Cerebellar nuclear complex (tissue), 1 donor: Measurements from ENCODE around the gene MAGI2.

ENCODE experiments used
- DNase-seq, 2 experiments: peaks; one replicate each; lab custom pipeline; 2025; lab: John Stamatoyannopoulos, UW

Gene MAGI2

DNA sequence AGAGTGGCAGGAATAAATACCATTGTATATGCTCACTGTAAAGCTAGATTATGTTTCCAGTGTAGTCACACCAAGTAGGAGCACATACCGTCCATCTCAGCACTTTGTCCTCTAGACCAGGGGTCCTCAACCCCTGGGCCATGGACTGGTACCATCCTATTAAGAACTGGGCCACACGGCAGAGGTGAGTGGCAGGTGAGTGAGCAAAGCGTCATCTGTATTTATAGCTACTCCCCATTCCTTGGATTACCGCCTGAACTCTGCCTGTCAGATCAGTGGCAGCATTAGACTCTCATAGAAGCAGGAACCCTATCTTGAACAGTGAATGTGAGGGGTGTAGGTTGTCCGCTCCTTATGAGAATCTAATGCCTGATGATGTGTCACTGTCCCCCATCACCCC is 735.3 kb downstream of the MAGI2 start:
- DNase-seq = no peak

DNA sequence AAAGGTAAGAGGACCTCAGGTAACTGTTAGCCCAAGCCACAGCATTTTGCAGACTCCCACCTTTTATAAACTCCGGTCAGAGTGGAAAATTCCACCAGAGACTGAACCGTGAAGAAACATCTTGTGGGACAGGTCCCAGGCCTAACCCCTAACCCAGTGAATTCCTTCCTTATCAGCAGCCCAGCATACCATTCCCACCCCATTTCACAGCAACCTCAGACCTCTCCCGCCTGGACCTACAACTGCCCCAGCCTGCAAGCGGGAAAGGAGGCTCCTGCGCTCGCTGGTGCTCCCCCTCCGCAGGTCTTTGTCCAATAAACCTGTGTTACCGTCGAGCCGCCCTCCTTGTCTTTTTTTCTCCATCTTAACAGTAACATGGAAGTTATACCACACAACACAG is 736.6 kb downstream of the MAGI2 start:
- no peak for DNase-seq

- DNase-seq = no peak
These were observed 739.1 kb downstream of the MAGI2 start for GRCh38 chr7:78714356-78714755.

DNA sequence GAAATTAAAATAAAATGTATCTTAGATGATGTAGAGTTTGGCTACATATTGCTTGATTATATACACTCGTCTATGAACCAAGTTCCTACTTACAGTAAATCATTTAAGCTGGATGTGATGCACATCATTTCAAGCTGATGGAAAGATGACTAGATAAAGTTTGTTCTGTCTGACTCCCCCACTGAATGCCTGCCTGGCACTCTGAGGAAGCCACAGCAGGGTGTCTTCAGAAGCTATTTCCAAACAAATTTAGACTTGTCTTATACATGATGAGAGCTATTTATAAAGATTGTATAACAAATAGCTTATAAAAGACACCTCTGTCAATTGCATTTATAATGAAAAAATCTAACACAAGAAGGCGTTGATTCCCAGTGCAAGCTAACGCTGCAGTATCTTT is 741.4 kb downstream of the MAGI2 start:
- DNase-seq = no peak

GRCh38 chr7:78709658-78710057 is 743.8 kb downstream of the MAGI2 start:
- DNase-seq = no peak

- DNase-seq = no peak
These were observed 749.0 kb downstream of the MAGI2 start for GRCh38 chr7:78704504-78704903.

DNA sequence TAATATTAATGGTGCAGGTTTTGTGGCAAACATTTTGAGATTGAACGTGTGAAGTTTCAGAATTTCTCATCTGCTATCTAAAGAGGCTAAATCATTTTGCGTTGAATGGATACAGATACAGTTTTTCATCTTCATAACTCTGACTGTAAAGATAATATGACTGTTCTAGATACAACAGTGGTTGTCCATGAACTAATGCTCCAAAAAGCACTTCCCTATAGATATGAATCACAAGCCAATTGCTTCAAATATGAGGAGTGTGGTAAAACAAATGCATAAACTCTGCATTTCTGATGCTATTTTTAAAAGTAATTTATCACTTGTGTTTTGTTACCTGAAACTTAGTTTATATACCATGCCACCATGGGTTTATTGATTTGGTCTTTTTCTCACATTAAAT is 750.1 kb downstream of the MAGI2 start:
- no peak for DNase-seq

- DNase-seq = no peak
These were observed 750.7 kb downstream of the MAGI2 start for GRCh38 chr7:78702770-78703169.

GRCh38 chr7:78695826-78696225 is 757.6 kb downstream of the MAGI2 start:
- no peak for DNase-seq

GRCh38 chr7:78691584-78691983 is 761.9 kb downstream of the MAGI2 start:
- DNase-seq = no peak

- DNase-seq = no peak
These were observed 763.3 kb downstream of the MAGI2 start for GRCh38 chr7:78690174-78690573.

GRCh38 chr7:78688376-78688775 is 765.1 kb downstream of the MAGI2 start:
- no peak for DNase-seq

GRCh38 chr7:78686189-78686588 is 767.3 kb downstream of the MAGI2 start:
- no peak for DNase-seq

DNA sequence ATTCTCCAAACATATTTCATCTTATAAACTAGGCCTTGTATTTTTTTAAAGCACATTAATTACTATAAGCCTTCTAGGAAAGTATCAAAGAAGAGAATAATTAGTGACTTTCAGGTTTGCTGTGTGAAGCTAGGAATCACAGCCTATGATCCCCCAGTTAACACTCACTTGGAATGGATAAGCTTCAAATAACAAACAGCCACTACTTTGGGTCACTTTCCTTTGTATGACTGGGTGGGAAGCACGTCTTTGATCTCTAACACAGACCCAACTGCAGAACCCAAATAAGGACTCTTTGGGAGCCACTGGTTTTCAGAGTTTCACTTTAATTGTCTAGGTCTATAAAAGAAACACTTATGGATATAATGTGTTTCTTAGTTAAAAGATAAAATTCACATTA is 769.3 kb downstream of the MAGI2 start:
- DNase-seq = no peak

GRCh38 chr7:78683566-78683965 is 769.9 kb downstream of the MAGI2 start:
- no peak for DNase-seq

GRCh38 chr7:78679112-78679876 is 774.2 kb downstream of the MAGI2 start:
- no peak for DNase-seq

DNA sequence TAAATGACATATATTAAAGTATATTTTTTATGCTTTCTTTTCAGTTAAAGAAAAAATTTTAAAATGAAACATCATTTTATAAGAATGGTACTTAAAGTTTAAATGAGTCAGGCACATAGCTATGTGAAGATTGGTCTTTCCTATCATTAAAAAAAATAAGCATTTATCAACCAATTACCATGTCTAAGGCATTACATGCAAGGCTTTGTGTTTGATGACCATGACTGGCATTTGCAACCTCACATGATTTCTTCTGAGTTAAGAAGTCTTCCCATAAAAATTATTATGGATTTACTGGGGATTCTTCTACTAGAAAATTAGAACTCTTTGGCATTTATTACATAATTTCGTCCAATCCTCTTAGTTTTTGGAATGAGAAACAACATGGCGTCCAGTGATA is 776.1 kb downstream of the MAGI2 start:
- DNase-seq = no peak

GRCh38 chr7:78675511-78675910 is 778.0 kb downstream of the MAGI2 start:
- DNase-seq = no peak

DNA sequence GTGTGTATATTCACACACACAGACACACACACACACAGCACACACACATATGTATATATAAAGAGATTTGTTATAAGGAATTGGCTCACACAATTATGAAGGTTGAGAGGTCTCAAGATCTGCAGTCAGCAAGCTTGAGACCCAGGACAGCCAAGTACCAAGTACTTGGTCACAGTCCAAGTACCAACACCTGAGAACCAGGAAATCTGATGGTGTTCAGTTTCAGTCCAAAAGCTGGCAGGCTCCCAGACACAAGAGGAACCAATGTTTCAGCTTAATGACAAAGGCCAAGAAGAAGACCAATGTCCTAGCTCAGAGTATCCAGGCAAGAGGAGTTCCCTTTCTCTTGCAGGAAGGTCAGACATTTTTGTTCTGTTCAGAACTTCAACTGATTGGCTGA is 780.2 kb downstream of the MAGI2 start:
- no peak for DNase-seq

DNA sequence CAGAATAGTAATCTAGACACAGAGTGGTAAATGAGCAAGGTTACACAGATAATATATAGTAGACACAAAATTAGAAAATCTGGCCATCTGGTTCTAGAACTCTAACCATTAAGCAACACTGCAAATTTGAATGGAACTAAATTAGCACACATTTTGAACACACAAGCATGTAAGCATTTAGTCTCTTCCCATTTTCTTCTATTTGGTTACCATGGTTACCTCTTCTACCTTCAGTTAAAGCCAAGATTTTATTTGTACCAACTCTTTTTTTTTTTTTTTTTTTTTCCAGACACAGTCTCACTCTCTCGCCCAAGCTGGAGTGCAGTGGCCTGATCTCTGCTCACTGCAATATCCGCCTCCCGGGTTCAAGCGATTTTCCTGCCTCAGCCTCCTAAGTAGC is 790.5 kb downstream of the MAGI2 start:
- DNase-seq = no peak

DNA sequence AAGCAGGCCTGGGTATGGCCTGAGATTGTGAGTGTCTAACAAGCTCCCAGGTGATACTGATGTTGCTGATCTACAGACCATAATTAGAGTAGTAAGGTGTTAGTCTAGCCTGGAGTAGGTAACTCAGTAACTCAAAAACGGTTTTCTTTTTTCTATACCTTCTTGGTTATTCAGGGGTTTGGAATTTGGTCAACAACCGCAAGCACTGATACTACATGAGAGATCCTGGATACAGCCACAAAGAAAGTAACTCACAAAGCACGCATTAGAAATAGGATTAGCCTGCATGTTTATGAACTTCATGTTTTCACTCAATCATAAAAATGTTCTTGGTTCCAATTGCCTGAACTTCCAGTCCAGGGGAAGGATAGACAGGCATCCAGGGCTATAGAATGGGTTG is 803.5 kb downstream of the MAGI2 start:
- no peak for DNase-seq

DNA sequence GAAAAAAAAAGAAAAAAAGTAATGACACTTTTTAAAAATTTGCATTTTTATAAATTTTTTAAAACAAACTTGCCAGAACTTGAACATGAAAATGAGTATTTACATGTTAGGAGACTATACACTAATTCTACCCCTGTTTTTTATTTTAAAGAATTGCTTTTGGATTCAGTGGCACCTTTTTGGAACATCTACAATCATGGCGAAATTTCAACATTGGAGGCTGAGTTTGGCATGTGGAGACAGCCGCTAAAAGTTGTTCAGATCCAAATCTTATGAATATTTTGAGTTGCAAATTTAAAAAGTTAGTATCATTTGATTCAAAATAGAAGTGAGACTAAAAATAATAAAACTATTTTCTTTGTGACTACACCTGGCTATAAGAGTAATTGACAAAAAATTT is 804.2 kb downstream of the MAGI2 start:
- DNase-seq = no peak

- no peak for DNase-seq
These were observed 810.7 kb downstream of the MAGI2 start for GRCh38 chr7:78642751-78643150.

DNA sequence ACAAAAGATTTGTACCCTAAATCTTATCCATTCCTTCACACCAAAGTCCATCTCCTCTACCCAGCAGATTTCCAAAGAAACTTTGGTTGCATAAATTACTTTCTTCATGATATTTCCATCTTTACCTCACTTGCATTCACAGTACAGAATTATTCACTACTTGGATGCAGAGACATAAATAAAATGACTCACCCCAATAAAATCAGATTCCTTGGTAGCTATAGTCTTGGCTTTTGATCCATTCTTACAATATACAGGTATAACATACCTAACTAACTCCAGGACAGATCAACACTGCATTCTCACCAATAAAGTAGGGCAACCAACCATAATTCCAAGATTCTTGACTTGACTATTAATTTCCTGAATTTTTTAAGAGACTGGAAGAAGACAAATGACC is 815.1 kb downstream of the MAGI2 start:
- DNase-seq = no peak
